ENCODE results near the gene PLEK. TPM values are rescaled to one million over a fixed set of nuclear protein-coding genes. Genes with fewer than 3 reads are reported as not detected.
"Not testable (repeated sequence)": the region's sequence is repeated elsewhere in the genome, so short reads cannot be mapped to it uniquely, and the experiment has no call there.

Gene PLEK
- total RNA-seq, 3 donors from 2014 or later, result 3.6 to 20.5 (median 11.7) TPM

- DNase-seq (ENCODE audit: low spot score in 2 of 2), result no peak
- TF ChIP-seq POLR2AphosphoS5 (IDR thresholded peaks at IDR 0.05) (no peak), CTCF (IDR thresholded peaks at IDR 0.05) (no peak), POLR2A (IDR thresholded peaks at IDR 0.05) (no peak)
- Histone ChIP-seq H3K9me3 (no peaks in the 10 kb centered on the region), H3K27ac (no peak overlapping the region), H3K27me3 (no peaks in the 10 kb centered on the region), H3K36me3 (no peaks in the 10 kb centered on the region), H3K4me3 (no peak overlapping the region), H3K4me1 (no peaks in the 10 kb centered on the region)
- intact Hi-C loops (cut with DNase I; ENCODE audit: low total_unique reads), result no loop called here
These were observed 25.5 kb downstream of the PLEK start for GRCh38 chr2:68390586-68390985.

- Histone ChIP-seq H3K27me3 (no peaks in the 10 kb centered on the region), H3K4me1 (no peaks in the 10 kb centered on the region), H3K27ac (no peak overlapping the region), H3K9me3 (no peaks in the 10 kb centered on the region), H3K36me3 (no peaks in the 10 kb centered on the region), H3K4me3 (no peak overlapping the region)
- DNase-seq (ENCODE audit: low spot score in 2 of 2), result no peak
- TF ChIP-seq POLR2A (IDR thresholded peaks at IDR 0.05) (no peak), POLR2AphosphoS5 (IDR thresholded peaks at IDR 0.05) (no peak), CTCF (IDR thresholded peaks at IDR 0.05) (no peak)
- intact Hi-C loops (cut with DNase I; ENCODE audit: low total_unique reads), result no loop called here
These were observed 26.0 kb downstream of the PLEK start for GRCh38 chr2:68391099-68391498.

- DNase-seq (ENCODE audit: low spot score in 2 of 2), result no peak
- intact Hi-C loops (cut with DNase I; ENCODE audit: low total_unique reads), result no loop called here
- no peak overlapping the region for H3K4me3 ChIP-seq
- no peaks in the 10 kb centered on the region for H3K9me3 ChIP-seq
- no peak for TF ChIP-seq POLR2AphosphoS5 (IDR thresholded peaks at IDR 0.05)
- no peak for TF ChIP-seq POLR2A (IDR thresholded peaks at IDR 0.05)
- no peak for TF ChIP-seq CTCF (IDR thresholded peaks at IDR 0.05)
- H3K4me1 ChIP-seq, result no peaks in the 10 kb centered on the region
- no peaks in the 10 kb centered on the region for H3K27me3 ChIP-seq
- H3K36me3 ChIP-seq, result no peaks in the 10 kb centered on the region
- H3K27ac ChIP-seq, result no peak overlapping the region
These were observed 26.8 kb downstream of the PLEK start for GRCh38 chr2:68391869-68392268.

- no peak for TF ChIP-seq POLR2A (IDR thresholded peaks at IDR 0.05)
These were observed 31.0 kb downstream of the PLEK start for GRCh38 chr2:68396093-68396492.

GRCh38 chr2:68397704-68398263 is 32.7 kb downstream of the PLEK start:
- H3K9me3 ChIP-seq, result not testable (repeated sequence)

More at GRCh38 chr2:68396093-68396492, 31.0 kb downstream of the PLEK start:
- DNase-seq (ENCODE audit: low spot score in 2 of 2), result no peak
- H3K4me1 ChIP-seq, result no peaks in the 10 kb centered on the region
- H3K9me3 ChIP-seq, result no peaks in the 10 kb centered on the region
- intact Hi-C loops (cut with DNase I; ENCODE audit: low total_unique reads), result no loop called here
- no peak overlapping the region for H3K27ac ChIP-seq
- H3K27me3 ChIP-seq, result no peaks in the 10 kb centered on the region
- no peaks in the 10 kb centered on the region for H3K36me3 ChIP-seq
- no peak overlapping the region for H3K4me3 ChIP-seq

GRCh38 chr2:68403199-68403644 is 38.1 kb downstream of the PLEK start:
- intact Hi-C loops (cut with DNase I; ENCODE audit: low total_unique reads), result no loop called here
- H3K36me3 ChIP-seq, result no peaks in the 10 kb centered on the region
- no peak overlapping the region for H3K27ac ChIP-seq

More at GRCh38 chr2:68397704-68398263, 32.7 kb downstream of the PLEK start:
- H3K36me3 ChIP-seq; intact Hi-C loops (cut with DNase I; ENCODE audit: low total_unique reads); H3K4me3 ChIP-seq; H3K27me3 ChIP-seq; H3K27ac ChIP-seq; DNase-seq (ENCODE audit: low spot score in 2 of 2); H3K4me1 ChIP-seq: not testable (repeated sequence)

More at GRCh38 chr2:68403199-68403644, 38.1 kb downstream of the PLEK start:
- TF ChIP-seq POLR2A (IDR thresholded peaks at IDR 0.05), result no peak
- TF ChIP-seq POLR2AphosphoS5 (IDR thresholded peaks at IDR 0.05), result no peak
- TF ChIP-seq CTCF (IDR thresholded peaks at IDR 0.05), result no peak
- Histone ChIP-seq H3K4me1 (no peaks in the 10 kb centered on the region), H3K27me3 (peaks cover 0 to 4% of the 10 kb centered on the region in 2 donors), H3K9me3 (no peaks in the 10 kb centered on the region), H3K4me3 (no peak overlapping the region)
- DNase-seq (ENCODE audit: low spot score in 2 of 2), result no peak
